ENCODE measurements around the gene HTR3C.

DNA sequence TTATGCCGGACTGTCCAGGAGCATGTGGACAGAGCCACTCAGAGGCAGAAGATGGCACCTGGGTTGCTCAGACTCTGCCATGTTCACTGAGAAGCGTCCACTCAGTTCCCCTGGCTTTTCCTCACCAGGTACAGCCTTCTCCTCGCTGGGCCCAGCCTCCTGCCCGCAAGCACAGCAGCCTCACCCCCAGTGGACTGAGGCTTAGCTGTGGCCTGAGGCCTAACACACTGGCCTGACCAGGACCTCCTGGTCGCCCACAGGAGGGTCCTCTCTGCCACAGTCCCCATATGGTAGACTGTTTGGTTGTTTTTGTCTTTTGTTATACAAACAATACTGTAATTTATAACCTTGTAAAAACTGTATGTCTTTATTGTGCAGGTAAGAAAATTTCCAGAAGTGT lies 15.5 kb downstream of the HTR3C start:
- TF ChIP-seq, protein P1, sequence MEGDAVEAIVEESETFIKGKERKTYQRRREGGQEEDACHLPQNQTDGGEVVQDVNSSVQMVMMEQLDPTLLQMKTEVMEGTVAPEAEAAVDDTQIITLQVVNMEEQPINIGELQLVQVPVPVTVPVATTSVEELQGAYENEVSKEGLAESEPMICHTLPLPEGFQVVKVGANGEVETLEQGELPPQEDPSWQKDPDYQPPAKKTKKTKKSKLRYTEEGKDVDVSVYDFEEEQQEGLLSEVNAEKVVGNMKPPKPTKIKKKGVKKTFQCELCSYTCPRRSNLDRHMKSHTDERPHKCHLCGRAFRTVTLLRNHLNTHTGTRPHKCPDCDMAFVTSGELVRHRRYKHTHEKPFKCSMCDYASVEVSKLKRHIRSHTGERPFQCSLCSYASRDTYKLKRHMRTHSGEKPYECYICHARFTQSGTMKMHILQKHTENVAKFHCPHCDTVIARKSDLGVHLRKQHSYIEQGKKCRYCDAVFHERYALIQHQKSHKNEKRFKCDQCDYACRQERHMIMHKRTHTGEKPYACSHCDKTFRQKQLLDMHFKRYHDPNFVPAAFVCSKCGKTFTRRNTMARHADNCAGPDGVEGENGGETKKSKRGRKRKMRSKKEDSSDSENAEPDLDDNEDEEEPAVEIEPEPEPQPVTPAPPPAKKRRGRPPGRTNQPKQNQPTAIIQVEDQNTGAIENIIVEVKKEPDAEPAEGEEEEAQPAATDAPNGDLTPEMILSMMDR (conservative IDR thresholded peaks at IDR 0.05; ENCODE audit: low read depth, low read length) = no peak
- no peak for TF ChIP-seq EZH2 (IDR thresholded peaks at IDR 0.05; ENCODE audit: borderline replicate concordance, low read depth, low read length, poor library complexity, severe bottlenecking)

All from A673 (cell line).